Measurements from ENCODE around the gene MEN1.

DNA sequence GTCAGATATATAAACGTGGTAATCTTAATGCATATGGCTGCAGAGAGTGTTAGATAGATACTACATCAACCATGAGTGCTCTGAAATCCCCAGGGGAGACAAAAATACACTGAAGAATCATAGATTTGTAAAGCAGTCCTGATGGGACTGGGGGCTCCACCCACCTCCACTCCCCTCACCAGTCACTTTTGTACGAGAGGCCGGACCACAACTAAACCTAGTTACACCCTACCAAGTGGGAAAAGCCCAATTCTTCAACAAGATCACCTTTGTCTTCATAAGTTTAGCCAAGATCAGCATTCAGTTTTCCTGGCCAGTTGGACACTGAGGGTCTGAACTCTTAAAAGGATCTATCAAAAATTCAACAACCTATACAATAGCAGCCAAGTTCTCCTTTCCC lies 33.5 kb downstream of the MEN1 start:
- TF ChIP-seq POLR2A (IDR thresholded peaks at IDR 0.05), result no peak
- TF ChIP-seq, protein P1, sequence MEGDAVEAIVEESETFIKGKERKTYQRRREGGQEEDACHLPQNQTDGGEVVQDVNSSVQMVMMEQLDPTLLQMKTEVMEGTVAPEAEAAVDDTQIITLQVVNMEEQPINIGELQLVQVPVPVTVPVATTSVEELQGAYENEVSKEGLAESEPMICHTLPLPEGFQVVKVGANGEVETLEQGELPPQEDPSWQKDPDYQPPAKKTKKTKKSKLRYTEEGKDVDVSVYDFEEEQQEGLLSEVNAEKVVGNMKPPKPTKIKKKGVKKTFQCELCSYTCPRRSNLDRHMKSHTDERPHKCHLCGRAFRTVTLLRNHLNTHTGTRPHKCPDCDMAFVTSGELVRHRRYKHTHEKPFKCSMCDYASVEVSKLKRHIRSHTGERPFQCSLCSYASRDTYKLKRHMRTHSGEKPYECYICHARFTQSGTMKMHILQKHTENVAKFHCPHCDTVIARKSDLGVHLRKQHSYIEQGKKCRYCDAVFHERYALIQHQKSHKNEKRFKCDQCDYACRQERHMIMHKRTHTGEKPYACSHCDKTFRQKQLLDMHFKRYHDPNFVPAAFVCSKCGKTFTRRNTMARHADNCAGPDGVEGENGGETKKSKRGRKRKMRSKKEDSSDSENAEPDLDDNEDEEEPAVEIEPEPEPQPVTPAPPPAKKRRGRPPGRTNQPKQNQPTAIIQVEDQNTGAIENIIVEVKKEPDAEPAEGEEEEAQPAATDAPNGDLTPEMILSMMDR (IDR thresholded peaks at IDR 0.05), result no peak
